ENCODE data around the gene MGLL.

DNA sequence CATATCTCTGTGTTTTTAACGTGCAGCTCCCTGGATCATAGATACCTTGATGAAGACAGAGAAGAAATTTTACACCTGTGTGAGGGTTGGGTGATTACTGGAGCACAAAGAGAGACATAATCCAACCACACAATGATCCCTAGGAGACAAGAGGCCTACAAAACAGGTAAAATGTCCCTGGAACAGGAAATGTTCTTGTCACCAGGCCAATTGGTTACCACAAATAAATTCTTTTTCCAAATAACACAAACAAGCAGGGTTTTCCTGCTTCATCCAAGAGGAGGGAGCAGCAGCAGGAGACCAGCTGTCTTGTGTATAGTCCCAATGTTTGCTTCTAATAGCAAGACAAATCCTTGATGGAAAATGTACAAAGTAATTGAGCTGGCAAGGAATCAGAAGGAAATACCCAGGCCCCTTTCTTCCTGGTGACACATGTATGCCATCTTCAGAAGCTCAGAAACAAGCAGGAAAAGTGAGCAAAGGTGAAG is 1.4 kb downstream of the MGLL start:
- TF ChIP-seq, protein P1, sequence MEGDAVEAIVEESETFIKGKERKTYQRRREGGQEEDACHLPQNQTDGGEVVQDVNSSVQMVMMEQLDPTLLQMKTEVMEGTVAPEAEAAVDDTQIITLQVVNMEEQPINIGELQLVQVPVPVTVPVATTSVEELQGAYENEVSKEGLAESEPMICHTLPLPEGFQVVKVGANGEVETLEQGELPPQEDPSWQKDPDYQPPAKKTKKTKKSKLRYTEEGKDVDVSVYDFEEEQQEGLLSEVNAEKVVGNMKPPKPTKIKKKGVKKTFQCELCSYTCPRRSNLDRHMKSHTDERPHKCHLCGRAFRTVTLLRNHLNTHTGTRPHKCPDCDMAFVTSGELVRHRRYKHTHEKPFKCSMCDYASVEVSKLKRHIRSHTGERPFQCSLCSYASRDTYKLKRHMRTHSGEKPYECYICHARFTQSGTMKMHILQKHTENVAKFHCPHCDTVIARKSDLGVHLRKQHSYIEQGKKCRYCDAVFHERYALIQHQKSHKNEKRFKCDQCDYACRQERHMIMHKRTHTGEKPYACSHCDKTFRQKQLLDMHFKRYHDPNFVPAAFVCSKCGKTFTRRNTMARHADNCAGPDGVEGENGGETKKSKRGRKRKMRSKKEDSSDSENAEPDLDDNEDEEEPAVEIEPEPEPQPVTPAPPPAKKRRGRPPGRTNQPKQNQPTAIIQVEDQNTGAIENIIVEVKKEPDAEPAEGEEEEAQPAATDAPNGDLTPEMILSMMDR (IDR thresholded peaks at IDR 0.05) = no peak
- TF ChIP-seq POLR2AphosphoS5 (IDR thresholded peaks at IDR 0.05) (peak in 1 of 4 donors; percentile 18), EP300 (IDR thresholded peaks at IDR 0.05) (no peak)
